Measurements from ENCODE around the gene PARD3B. TPM values are rescaled to one million over a fixed set of nuclear protein-coding genes. Genes with fewer than 3 reads are reported as not detected.

PARD3B gene
- total and polyA plus RNA-seq, 2 of the 4 experiments (the other 2 are of a cell fraction), result 3.3 to 15.6 TPM

- H2AK9ac ChIP-seq (replicated peaks; ENCODE audit: low read depth, low read length, poor library complexity), result no peak overlapping the region
- ChIA-PET POLR2A (ENCODE audit: unreplicated experiment) (no interaction called here), CTCF (no interaction called here)
- no peak overlapping the region for H2BK20ac ChIP-seq (ENCODE audit: low read depth, low read length)
- TF ChIP-seq RAD21 (IDR thresholded peaks at IDR 0.05; ENCODE audit: low read length) (no peak), RCOR1 (IDR thresholded peaks at IDR 0.05; ENCODE audit: insufficient replicate concordance, low read length) (no peak), MXI1 (IDR thresholded peaks at IDR 0.05; ENCODE audit: borderline replicate concordance, low read depth, low read length) (no peak), RFX5 (IDR thresholded peaks at IDR 0.05; ENCODE audit: low read depth, low read length) (no peak), POLR2A (IDR thresholded peaks at IDR 0.05; ENCODE audit: low read depth, low read length) (no peak), FOS (IDR thresholded peaks at IDR 0.05; ENCODE audit: low read depth, low read length) (no peak), USF2 (IDR thresholded peaks at IDR 0.05; ENCODE audit: low read depth, low read length) (no peak), CHD1 (IDR thresholded peaks at IDR 0.05; ENCODE audit: low read depth, low read length) (no peak), MAZ (IDR thresholded peaks at IDR 0.05; ENCODE audit: borderline replicate concordance, low read depth, low read length) (no peak), SMC3 (IDR thresholded peaks at IDR 0.05; ENCODE audit: low read depth, low read length) (no peak), CEBPB (IDR thresholded peaks at IDR 0.05; ENCODE audit: low read depth, low read length) (no peak), ELK1 (IDR thresholded peaks at IDR 0.05; ENCODE audit: borderline replicate concordance, low read depth, low read length) (no peak), NFE2L2 (IDR thresholded peaks at IDR 0.05; ENCODE audit: low read depth, low read length) (no peak)
- no peak overlapping the region for H2BK5ac ChIP-seq (ENCODE audit: low read depth, low read length, poor library complexity, severe bottlenecking)
- no peak for ATAC-seq (ENCODE audit: low read depth)
- WGBS, 2 experiments (ENCODE audit: extremely low coverage in 2 of 2, insufficient read length in 1 of 2), result no CpG with 5 or more reads among the region's 2 CpGs
- no peaks in the 10 kb centered on the region for H4K20me1 ChIP-seq (ENCODE audit: insufficient read depth, low read length)
- no peaks in the 10 kb centered on the region for H3K9me3 ChIP-seq (ENCODE audit: control insufficient read depth, insufficient read depth, low read length)
- H3K27me3 ChIP-seq (ENCODE audit: control insufficient read depth, insufficient read depth, low read length), result no peaks in the 10 kb centered on the region
- intact Hi-C loops (cut with micrococcal nuclease) (no loop called here), dilution Hi-C loops (cut with HindIII; ENCODE audit: low sequenced_read_pairs, unreplicated experiment) (no loop called here), in situ Hi-C loops (cut with MboI; ENCODE audit: low sequenced_read_pairs) (no loop called here)
- H3K4me2 ChIP-seq (ENCODE audit: low read depth, low read length), result no peak overlapping the region
- no peaks in the 10 kb centered on the region for H3K36me3 ChIP-seq (ENCODE audit: control insufficient read depth, insufficient read depth, low read length)
- DNase-seq, result no peak
- H3K4ac ChIP-seq (ENCODE audit: low read depth, low read length), result no peak overlapping the region
- H2BK15ac ChIP-seq (ENCODE audit: low read depth, low read length), result no peak overlapping the region
- H3K18ac ChIP-seq (ENCODE audit: low read depth, low read length), result no peak overlapping the region
- H3K14ac ChIP-seq (replicated peaks; ENCODE audit: low read depth, low read length), result no peak overlapping the region
- H3K4me3 ChIP-seq (ENCODE audit: insufficient read depth, low read depth, low read length), result no peak overlapping the region
- no peak overlapping the region for H2AFZ ChIP-seq (replicated peaks; ENCODE audit: low read length, poor library complexity)
- H3K9ac ChIP-seq (ENCODE audit: low read depth, low read length), result no peak overlapping the region
- no peaks in the 10 kb centered on the region; the same call in 1 of the 2 replicates for H3K4me1 ChIP-seq (ENCODE audit: control insufficient read depth, insufficient read depth, low read length)
- H2AK5ac ChIP-seq (ENCODE audit: low read depth, low read length), result no peak overlapping the region
- H3K9me1 ChIP-seq (ENCODE audit: insufficient read depth, low read length), result no peaks in the 10 kb centered on the region
- no peak overlapping the region for H4K8ac ChIP-seq (ENCODE audit: low read depth in 2 of 2, low read length in 2 of 2)
- H3K56ac ChIP-seq (ENCODE audit: extremely low read depth, insufficient read depth, low read length), result no peak overlapping the region
- no peak overlapping the region for H3K27ac ChIP-seq (ENCODE audit: insufficient read depth, low read length)
- H4K91ac ChIP-seq (ENCODE audit: insufficient read depth, low read depth, low read length), result no peak overlapping the region
- BruUV-seq (replicated peaks), result no TSS peak
- no peak overlapping the region for H2BK120ac ChIP-seq (ENCODE audit: low read depth, low read length)
- H3K23ac ChIP-seq (ENCODE audit: low read depth, low read length), result no peak overlapping the region
- H4K5ac ChIP-seq (ENCODE audit: low read depth, low read length), result no peak overlapping the region
- H3K79me1 ChIP-seq (ENCODE audit: low read depth in 1 of 2, low read length in 2 of 2), result peaks cover 5 to 10% of the 10 kb centered on the region in 2 experiments; a peak in 3 of 4 replicates
Measured at GRCh38 chr2:204920776-204921175, 375.5 kb downstream of the PARD3B start.
